Cardiac fibroblast (primary cell): Measurements from ENCODE around the gene TGM2.

Experiments used
- DNase-seq, 2 donors: peaks; one replicate each; pipeline versions ENCODE4 v3.0.0 to v3.0.0-alpha.2; 2010; ENCODE audit warnings: low read depth in 2 of 2
- H3K4me3 ChIP-seq, 2 donors: replicated peaks in 1 of 2; 1 replicate in 1 of 2; 2 replicates in 1 of 2; pipeline ENCODE4 v1.5.1; 2011; ENCODE audit warnings: low read depth in 2 of 2, low read length in 2 of 2, mild to moderate bottlenecking in 2 of 2, moderate library complexity in 1 of 2
- TF ChIP-seq, protein P1 (sequence below): IDR thresholded peaks from one replicate; pipeline ENCODE4 v1.5.1; 2011; ENCODE audit warnings: low read depth, mild to moderate bottlenecking, low read length, inconsistent platforms

Gene TGM2

GRCh38 chr20:38116409-38117165 lies 48.5 kb downstream of the TGM2 start:
- TF ChIP-seq, protein P1, sequence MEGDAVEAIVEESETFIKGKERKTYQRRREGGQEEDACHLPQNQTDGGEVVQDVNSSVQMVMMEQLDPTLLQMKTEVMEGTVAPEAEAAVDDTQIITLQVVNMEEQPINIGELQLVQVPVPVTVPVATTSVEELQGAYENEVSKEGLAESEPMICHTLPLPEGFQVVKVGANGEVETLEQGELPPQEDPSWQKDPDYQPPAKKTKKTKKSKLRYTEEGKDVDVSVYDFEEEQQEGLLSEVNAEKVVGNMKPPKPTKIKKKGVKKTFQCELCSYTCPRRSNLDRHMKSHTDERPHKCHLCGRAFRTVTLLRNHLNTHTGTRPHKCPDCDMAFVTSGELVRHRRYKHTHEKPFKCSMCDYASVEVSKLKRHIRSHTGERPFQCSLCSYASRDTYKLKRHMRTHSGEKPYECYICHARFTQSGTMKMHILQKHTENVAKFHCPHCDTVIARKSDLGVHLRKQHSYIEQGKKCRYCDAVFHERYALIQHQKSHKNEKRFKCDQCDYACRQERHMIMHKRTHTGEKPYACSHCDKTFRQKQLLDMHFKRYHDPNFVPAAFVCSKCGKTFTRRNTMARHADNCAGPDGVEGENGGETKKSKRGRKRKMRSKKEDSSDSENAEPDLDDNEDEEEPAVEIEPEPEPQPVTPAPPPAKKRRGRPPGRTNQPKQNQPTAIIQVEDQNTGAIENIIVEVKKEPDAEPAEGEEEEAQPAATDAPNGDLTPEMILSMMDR: no peak
- no peak for DNase-seq
- no peak overlapping the region for H3K4me3 ChIP-seq

- TF ChIP-seq, protein P1: no peak
- H3K4me3 ChIP-seq: no peak overlapping the region
- DNase-seq: no peak
These were observed 49.2 kb downstream of the TGM2 start for GRCh38 chr20:38115896-38116295.

GRCh38 chr20:38115205-38115604 lies 49.9 kb downstream of the TGM2 start:
- no peak for DNase-seq
- TF ChIP-seq, protein P1: no peak
- no peak overlapping the region for H3K4me3 ChIP-seq

- H3K4me3 ChIP-seq: no peak overlapping the region
- TF ChIP-seq, protein P1: no peak
- peak; percentile 46 to 68 for DNase-seq
These were observed 50.7 kb downstream of the TGM2 start for GRCh38 chr20:38114353-38114791.

- TF ChIP-seq, protein P1: no peak
- H3K4me3 ChIP-seq: no peak overlapping the region
- DNase-seq: no peak
These were observed 51.4 kb downstream of the TGM2 start for GRCh38 chr20:38113401-38114325.

- DNase-seq: no peak
- no peak overlapping the region for H3K4me3 ChIP-seq
- TF ChIP-seq, protein P1: no peak
These were observed 52.2 kb downstream of the TGM2 start for GRCh38 chr20:38112930-38113294.
